IMR-90 (cell line): ENCODE data around the gene RFK. TPM values are rescaled to one million over a fixed set of nuclear protein-coding genes. Genes with fewer than 3 reads are reported as not detected.

Experiments used
- ATAC-seq: fragments of 200-7000 bp; cut with Tn5 transposase; 2 replicates; pipeline ENCODE4 v1.9.1; 2020; ENCODE audit warnings: low read depth, mild to moderate bottlenecking, moderate library complexity
- BruUV-seq: library from RNA; stranded (reverse); fragments of 400-500 nt; replicated peaks from 2 replicates; lab custom pipeline; 2021; lab: Mats Ljungman, UMichigan
- CTCF ChIA-PET: fragments of 300-600 bp; formaldehyde crosslinking; extraction: SDS; loops from one replicate; lab custom pipeline; 2021; ENCODE audit warnings: antibody characterized with exemption; lab: Yijun Ruan, JAX
- POLR2A ChIA-PET: fragments of 300-600 bp; sonication (Branson Sonifier 250); formaldehyde crosslinking; loops from one replicate; lab custom pipeline; 2022; ENCODE audit warnings: antibody characterized with exemption; ENCODE audit not compliant: unreplicated experiment; lab: Charles Lee
- DNase-seq: peaks from one replicate; pipeline ENCODE4 v3.0.0; 2013
- H2AFZ ChIP-seq: replicated peaks from 2 replicates; pipeline ENCODE3; 2013; ENCODE audit warnings: low read length, mild to moderate bottlenecking; ENCODE audit not compliant: poor library complexity
- H2AK5ac ChIP-seq: 2 replicates; pipeline ENCODE4 v1.6.1; 2013; ENCODE audit warnings: low read depth, low read length, inconsistent platforms
- H2AK9ac ChIP-seq: replicated peaks from 2 replicates; pipeline ENCODE3; 2013; ENCODE audit warnings: mild to moderate bottlenecking, low read depth, low read length, moderate library complexity; ENCODE audit not compliant: poor library complexity
- H2BK120ac ChIP-seq: 2 replicates; pipeline ENCODE4 v1.6.1; 2013; ENCODE audit warnings: low read depth, low read length, inconsistent platforms
- H2BK15ac ChIP-seq: 3 replicates; pipeline ENCODE4 v1.6.1; 2013; ENCODE audit warnings: low read depth, low read length, inconsistent platforms
- H2BK20ac ChIP-seq: 2 replicates; pipeline ENCODE4 v1.6.1; 2013; ENCODE audit warnings: low read depth, mild to moderate bottlenecking, inconsistent platforms, low read length, moderate library complexity
- H2BK5ac ChIP-seq: 2 replicates; pipeline ENCODE4 v1.6.1; 2013; ENCODE audit warnings: mild to moderate bottlenecking, low read depth, low read length, inconsistent platforms; ENCODE audit not compliant: poor library complexity, severe bottlenecking
- H3K14ac ChIP-seq: replicated peaks from 2 replicates; pipeline ENCODE4 v1.6.1; 2013; ENCODE audit warnings: low read depth, low read length, inconsistent platforms
- H3K18ac ChIP-seq: 2 replicates; pipeline ENCODE4 v1.6.1; 2013; ENCODE audit warnings: low read depth, low read length, control low read depth
- H3K23ac ChIP-seq: 2 replicates; pipeline ENCODE4 v1.6.1; 2013; ENCODE audit warnings: low read depth, low read length, inconsistent platforms
- H3K27ac ChIP-seq: 2 replicates; pipeline ENCODE4 v1.5.1; 2013; ENCODE audit warnings: mild to moderate bottlenecking, control low read depth, low read length; ENCODE audit not compliant: insufficient read depth
- H3K27me3 ChIP-seq: 2 replicates; pipeline ENCODE4 v1.6.1; 2013; ENCODE audit warnings: low read length; ENCODE audit not compliant: control insufficient read depth, insufficient read depth
- H3K36me3 ChIP-seq: 2 replicates; pipeline ENCODE4 v1.6.1; 2013; ENCODE audit warnings: low read length, mixed read lengths; ENCODE audit not compliant: control insufficient read depth, insufficient read depth
- H3K4ac ChIP-seq: 2 replicates; pipeline ENCODE4 v1.6.1; 2013; ENCODE audit warnings: low read depth, low read length, inconsistent platforms
- H3K4me1 ChIP-seq: 2 replicates; pipeline ENCODE4 v1.6.1; 2013; ENCODE audit warnings: low read length, mixed read lengths; ENCODE audit not compliant: control insufficient read depth, insufficient read depth
- H3K4me2 ChIP-seq: 2 replicates; pipeline ENCODE4 v1.6.1; 2013; ENCODE audit warnings: low read depth, mild to moderate bottlenecking, control low read depth, low read length, moderate library complexity
- H3K4me3 ChIP-seq: 2 replicates; pipeline ENCODE4 v1.5.1; 2013; ENCODE audit warnings: low read depth, mild to moderate bottlenecking, control low read depth, low read length, moderate library complexity; ENCODE audit not compliant: insufficient read depth
- H3K56ac ChIP-seq: 2 replicates; pipeline ENCODE4 v1.6.1; 2013; ENCODE audit warnings: low read length, inconsistent platforms; ENCODE audit not compliant: insufficient read depth; ENCODE audit errors: extremely low read depth
- H3K79me1 ChIP-seq, 2 experiments: 2 replicates each; pipeline ENCODE4 v1.6.1; 2013; ENCODE audit warnings: low read length in 2 of 2, inconsistent platforms in 1 of 2, low read depth in 1 of 2
- H3K9ac ChIP-seq: 2 replicates; pipeline ENCODE4 v1.6.1; 2013; ENCODE audit warnings: low read depth, low read length, control low read depth
- H3K9me1 ChIP-seq: 2 replicates; pipeline ENCODE4 v1.6.1; 2013; ENCODE audit warnings: low read length, inconsistent platforms; ENCODE audit not compliant: insufficient read depth
- H3K9me3 ChIP-seq: 2 replicates; pipeline ENCODE4 v1.6.1; 2013; ENCODE audit warnings: low read length; ENCODE audit not compliant: control insufficient read depth, insufficient read depth
- H4K20me1 ChIP-seq: 2 replicates; pipeline ENCODE4 v1.6.1; 2013; ENCODE audit warnings: low read length, inconsistent platforms; ENCODE audit not compliant: insufficient read depth
- H4K5ac ChIP-seq: 2 replicates; pipeline ENCODE4 v1.6.1; 2013; ENCODE audit warnings: mild to moderate bottlenecking, low read depth, low read length, control low read depth
- H4K8ac ChIP-seq, 2 experiments: 2 replicates each; pipeline ENCODE4 v1.6.1; 2013; ENCODE audit warnings: low read depth in 2 of 2, low read length in 2 of 2, control low read depth in 1 of 2, inconsistent platforms in 1 of 2
- H4K91ac ChIP-seq: 2 replicates; pipeline ENCODE4 v1.6.1; 2013; ENCODE audit warnings: low read depth, low read length, inconsistent platforms; ENCODE audit not compliant: insufficient read depth
- BHLHE40 ChIP-seq: fragments of 150-350 bp; IDR thresholded peaks from 2 replicates; pipeline ENCODE4 v1.6.1; 2016; ENCODE audit warnings: mild to moderate bottlenecking, low read depth, low read length
- CEBPB ChIP-seq: IDR thresholded peaks from 2 replicates; pipeline ENCODE4 v1.6.1; 2012; ENCODE audit warnings: low read depth, low read length, improper control_type of control experiment
- MAFK ChIP-seq: IDR thresholded peaks from 2 replicates; pipeline ENCODE4 v1.6.1; 2012; ENCODE audit warnings: low read depth, low read length, improper control_type of control experiment
- MXI1 ChIP-seq: IDR thresholded peaks from 2 replicates; pipeline ENCODE4 v1.6.1; 2012; ENCODE audit warnings: low read depth, mild to moderate bottlenecking, low read length, moderate library complexity, borderline replicate concordance
- NFE2L2 ChIP-seq: fragments of 150-350 bp; IDR thresholded peaks from 2 replicates; pipeline ENCODE4 v1.6.1; 2016; ENCODE audit warnings: low read depth, mild to moderate bottlenecking, low read length
- POLR2A ChIP-seq: IDR thresholded peaks from 2 replicates; pipeline ENCODE4 v1.6.1; 2012; ENCODE audit warnings: mild to moderate bottlenecking, low read depth, low read length
- RCOR1 ChIP-seq: IDR thresholded peaks from 2 replicates; pipeline ENCODE4 v1.6.1; 2012; ENCODE audit warnings: mild to moderate bottlenecking, low read length, improper control_type of control experiment; ENCODE audit not compliant: insufficient replicate concordance
- RFX5 ChIP-seq: IDR thresholded peaks from 2 replicates; pipeline ENCODE4 v1.8.0; 2012; ENCODE audit warnings: low read depth, mild to moderate bottlenecking, low read length, moderate library complexity
- SMC3 ChIP-seq: fragments of 150-350 bp; IDR thresholded peaks from 2 replicates; pipeline ENCODE4 v1.6.1; 2016; ENCODE audit warnings: low read depth, mild to moderate bottlenecking, antibody characterized with exemption, low read length, moderate library complexity
- USF2 ChIP-seq: fragments of 150-350 bp; IDR thresholded peaks from 2 replicates; pipeline ENCODE4 v1.6.1; 2017; ENCODE audit warnings: mild to moderate bottlenecking, antibody characterized with exemption, low read length, low read depth
- WGBS, 2 experiments: methylation state at CpG; one replicate each; pipeline versions ENCODE4 v1.1.5 to v1.1.7; 2013; ENCODE audit warnings: missing lambda C conversion rate in 2 of 2; ENCODE audit not compliant: insufficient read length in 1 of 2; ENCODE audit errors: extremely low coverage in 2 of 2; 5-methylcytosine and 5-hydroxymethylcytosine counted together
- dilution Hi-C: fragments of 300-500 bp; cut with HindIII; formaldehyde crosslinking; loops from one replicate; pipeline ENCODE4 v1.14.3; 2018; ENCODE audit warnings: low sequenced_read_pairs; ENCODE audit not compliant: unreplicated experiment
- in situ Hi-C: fragments of 300-500 bp; cut with MboI; formaldehyde crosslinking; loops from 3 replicates; pipeline ENCODE4 v1.14.3; 2019; ENCODE audit warnings: low sequenced_read_pairs, inconsistent platforms, mixed read lengths
- intact Hi-C: fragments of 100-400 bp; cut with micrococcal nuclease; formaldehyde crosslinking; loops from 2 replicates; pipeline ENCODE4 v1.10.0; 2022
- polyA plus RNA-seq, 3 experiments: library from polyadenylated mRNA; depleted of rRNA; stranded (reverse); fragments of >200 nt; gene quantifications; 2 replicates each; pipeline ENCODE4 v1.2.3, GENCODE V29; 2012; ENCODE audit warnings: low replicate concordance in 1 of 3
- total RNA-seq: library from RNA; depleted of rRNA; stranded (reverse); fragments of >200 nt; gene quantifications from 2 replicates; pipeline ENCODE4 v1.2.3, GENCODE V29; 2012

The RFK gene
- total and polyA plus RNA-seq, 2 of the 4 experiments (the other 2 are of a cell fraction): 10.3 to 13.8 TPM

- CTCF ChIA-PET: no interaction called here
Measured at GRCh38 chr9:76338418-76338817, 55.8 kb downstream of the RFK start.

More at GRCh38 chr9:76338418-76338817, 55.8 kb downstream of the RFK start:
- peaks cover 8% of the 10 kb centered on the region for H3K27me3 ChIP-seq
- in situ Hi-C loops: no loop called here
- H2BK5ac ChIP-seq: no peak overlapping the region
- H3K9ac ChIP-seq: no peak overlapping the region
- H3K9me1 ChIP-seq: no peaks in the 10 kb centered on the region
- DNase-seq: no peak
- H3K4me3 ChIP-seq: no peak overlapping the region
- H4K91ac ChIP-seq: no peak overlapping the region
- no peaks in the 10 kb centered on the region for H3K4me1 ChIP-seq
- no peak overlapping the region for H4K5ac ChIP-seq
- H3K27ac ChIP-seq: no peak overlapping the region
- POLR2A ChIA-PET: no interaction called here
- no peak for ATAC-seq
- no peak for TF ChIP-seq CEBPB
- no peak for TF ChIP-seq BHLHE40
- TF ChIP-seq USF2: no peak
- no peak for TF ChIP-seq MAFK
- no peak for TF ChIP-seq RCOR1
- no peak for TF ChIP-seq RFX5
- no peak for TF ChIP-seq NFE2L2
- no peak for TF ChIP-seq POLR2A
- TF ChIP-seq MXI1: no peak
- no peak for TF ChIP-seq SMC3
- H3K36me3 ChIP-seq: no peaks in the 10 kb centered on the region
- H2AK9ac ChIP-seq: no peak overlapping the region
- no peak overlapping the region for H2AK5ac ChIP-seq
- H3K14ac ChIP-seq: no peak overlapping the region
- no peaks in the 10 kb centered on the region for H3K9me3 ChIP-seq
- no peak overlapping the region for H2BK15ac ChIP-seq
- H2BK120ac ChIP-seq: no peak overlapping the region
- no peak overlapping the region for H3K4me2 ChIP-seq
- H3K56ac ChIP-seq: no peak overlapping the region
- H3K23ac ChIP-seq: no peak overlapping the region
- no peaks in the 10 kb centered on the region for H4K20me1 ChIP-seq
- no peak overlapping the region for H2BK20ac ChIP-seq
- H2AFZ ChIP-seq: no peak overlapping the region
- WGBS, 2 experiments: 42% methylated on average over 2 of the region's 6 CpGs; no CpG with 5 or more reads in 1 of the 2 experiments
- no TSS peak for BruUV-seq
- no peak overlapping the region for H3K18ac ChIP-seq
- intact Hi-C loops: no loop called here
- no peak overlapping the region for H3K4ac ChIP-seq
- no peaks in the 10 kb centered on the region for H3K79me1 ChIP-seq
- H4K8ac ChIP-seq: no peak overlapping the region
- dilution Hi-C loops: no loop called here
